IMR-90 (cell line): Measurements from ENCODE around the gene SLC16A1. TPM values are rescaled to one million over a fixed set of nuclear protein-coding genes. Genes with fewer than 3 reads are reported as not detected.

Source experiments
- ATAC-seq: fragments of 200-7000 bp; cut with Tn5 transposase; 2 replicates; pipeline ENCODE4 v1.9.1; 2020; ENCODE audit warnings: low read depth, mild to moderate bottlenecking, moderate library complexity
- BruUV-seq: library from RNA; stranded (reverse); fragments of 400-500 nt; replicated peaks from 2 replicates; lab custom pipeline; 2021; lab: Mats Ljungman, UMichigan
- CTCF ChIA-PET: fragments of 300-600 bp; formaldehyde crosslinking; extraction: SDS; loops from one replicate; lab custom pipeline; 2021; ENCODE audit warnings: antibody characterized with exemption; lab: Yijun Ruan, JAX
- POLR2A ChIA-PET: fragments of 300-600 bp; sonication (Branson Sonifier 250); formaldehyde crosslinking; loops from one replicate; lab custom pipeline; 2022; ENCODE audit warnings: antibody characterized with exemption; ENCODE audit not compliant: unreplicated experiment; lab: Charles Lee
- DNase-seq: peaks from one replicate; pipeline ENCODE4 v3.0.0; 2013
- H2AFZ ChIP-seq: replicated peaks from 2 replicates; pipeline ENCODE3; 2013; ENCODE audit warnings: low read length, mild to moderate bottlenecking; ENCODE audit not compliant: poor library complexity
- H2AK5ac ChIP-seq: 2 replicates; pipeline ENCODE4 v1.6.1; 2013; ENCODE audit warnings: low read depth, low read length, inconsistent platforms
- H2AK9ac ChIP-seq: replicated peaks from 2 replicates; pipeline ENCODE3; 2013; ENCODE audit warnings: mild to moderate bottlenecking, low read depth, low read length, moderate library complexity; ENCODE audit not compliant: poor library complexity
- H2BK120ac ChIP-seq: 2 replicates; pipeline ENCODE4 v1.6.1; 2013; ENCODE audit warnings: low read depth, low read length, inconsistent platforms
- H2BK15ac ChIP-seq: 3 replicates; pipeline ENCODE4 v1.6.1; 2013; ENCODE audit warnings: low read depth, low read length, inconsistent platforms
- H2BK20ac ChIP-seq: 2 replicates; pipeline ENCODE4 v1.6.1; 2013; ENCODE audit warnings: low read depth, mild to moderate bottlenecking, inconsistent platforms, low read length, moderate library complexity
- H2BK5ac ChIP-seq: 2 replicates; pipeline ENCODE4 v1.6.1; 2013; ENCODE audit warnings: mild to moderate bottlenecking, low read depth, low read length, inconsistent platforms; ENCODE audit not compliant: poor library complexity, severe bottlenecking
- H3K14ac ChIP-seq: replicated peaks from 2 replicates; pipeline ENCODE4 v1.6.1; 2013; ENCODE audit warnings: low read depth, low read length, inconsistent platforms
- H3K18ac ChIP-seq: 2 replicates; pipeline ENCODE4 v1.6.1; 2013; ENCODE audit warnings: low read depth, low read length, control low read depth
- H3K23ac ChIP-seq: 2 replicates; pipeline ENCODE4 v1.6.1; 2013; ENCODE audit warnings: low read depth, low read length, inconsistent platforms
- H3K27ac ChIP-seq: 2 replicates; pipeline ENCODE4 v1.5.1; 2013; ENCODE audit warnings: mild to moderate bottlenecking, control low read depth, low read length; ENCODE audit not compliant: insufficient read depth
- H3K27me3 ChIP-seq: 2 replicates; pipeline ENCODE4 v1.6.1; 2013; ENCODE audit warnings: low read length; ENCODE audit not compliant: control insufficient read depth, insufficient read depth
- H3K36me3 ChIP-seq: 2 replicates; pipeline ENCODE4 v1.6.1; 2013; ENCODE audit warnings: low read length, mixed read lengths; ENCODE audit not compliant: control insufficient read depth, insufficient read depth
- H3K4ac ChIP-seq: 2 replicates; pipeline ENCODE4 v1.6.1; 2013; ENCODE audit warnings: low read depth, low read length, inconsistent platforms
- H3K4me1 ChIP-seq: 2 replicates; pipeline ENCODE4 v1.6.1; 2013; ENCODE audit warnings: low read length, mixed read lengths; ENCODE audit not compliant: control insufficient read depth, insufficient read depth
- H3K4me2 ChIP-seq: 2 replicates; pipeline ENCODE4 v1.6.1; 2013; ENCODE audit warnings: low read depth, mild to moderate bottlenecking, control low read depth, low read length, moderate library complexity
- H3K4me3 ChIP-seq: 2 replicates; pipeline ENCODE4 v1.5.1; 2013; ENCODE audit warnings: low read depth, mild to moderate bottlenecking, control low read depth, low read length, moderate library complexity; ENCODE audit not compliant: insufficient read depth
- H3K56ac ChIP-seq: 2 replicates; pipeline ENCODE4 v1.6.1; 2013; ENCODE audit warnings: low read length, inconsistent platforms; ENCODE audit not compliant: insufficient read depth; ENCODE audit errors: extremely low read depth
- H3K79me1 ChIP-seq, 2 experiments: 2 replicates each; pipeline ENCODE4 v1.6.1; 2013; ENCODE audit warnings: low read length in 2 of 2, inconsistent platforms in 1 of 2, low read depth in 1 of 2
- H3K9ac ChIP-seq: 2 replicates; pipeline ENCODE4 v1.6.1; 2013; ENCODE audit warnings: low read depth, low read length, control low read depth
- H3K9me1 ChIP-seq: 2 replicates; pipeline ENCODE4 v1.6.1; 2013; ENCODE audit warnings: low read length, inconsistent platforms; ENCODE audit not compliant: insufficient read depth
- H3K9me3 ChIP-seq: 2 replicates; pipeline ENCODE4 v1.6.1; 2013; ENCODE audit warnings: low read length; ENCODE audit not compliant: control insufficient read depth, insufficient read depth
- H4K20me1 ChIP-seq: 2 replicates; pipeline ENCODE4 v1.6.1; 2013; ENCODE audit warnings: low read length, inconsistent platforms; ENCODE audit not compliant: insufficient read depth
- H4K5ac ChIP-seq: 2 replicates; pipeline ENCODE4 v1.6.1; 2013; ENCODE audit warnings: mild to moderate bottlenecking, low read depth, low read length, control low read depth
- H4K8ac ChIP-seq, 2 experiments: 2 replicates each; pipeline ENCODE4 v1.6.1; 2013; ENCODE audit warnings: low read depth in 2 of 2, low read length in 2 of 2, control low read depth in 1 of 2, inconsistent platforms in 1 of 2
- H4K91ac ChIP-seq: 2 replicates; pipeline ENCODE4 v1.6.1; 2013; ENCODE audit warnings: low read depth, low read length, inconsistent platforms; ENCODE audit not compliant: insufficient read depth
- CEBPB ChIP-seq: IDR thresholded peaks from 2 replicates; pipeline ENCODE4 v1.6.1; 2012; ENCODE audit warnings: low read depth, low read length, improper control_type of control experiment
- CHD1 ChIP-seq: IDR thresholded peaks from 2 replicates; pipeline ENCODE4 v1.6.1; 2012; ENCODE audit warnings: low read depth, low read length, improper control_type of control experiment
- WGBS, 2 experiments: methylation state at CpG; one replicate each; pipeline versions ENCODE4 v1.1.5 to v1.1.7; 2013; ENCODE audit warnings: missing lambda C conversion rate in 2 of 2; ENCODE audit not compliant: insufficient read length in 1 of 2; ENCODE audit errors: extremely low coverage in 2 of 2; 5-methylcytosine and 5-hydroxymethylcytosine counted together
- dilution Hi-C: fragments of 300-500 bp; cut with HindIII; formaldehyde crosslinking; loops from one replicate; pipeline ENCODE4 v1.14.3; 2018; ENCODE audit warnings: low sequenced_read_pairs; ENCODE audit not compliant: unreplicated experiment
- in situ Hi-C: fragments of 300-500 bp; cut with MboI; formaldehyde crosslinking; loops from 3 replicates; pipeline ENCODE4 v1.14.3; 2019; ENCODE audit warnings: low sequenced_read_pairs, inconsistent platforms, mixed read lengths
- intact Hi-C: fragments of 100-400 bp; cut with micrococcal nuclease; formaldehyde crosslinking; loops from 2 replicates; pipeline ENCODE4 v1.10.0; 2022
- polyA plus RNA-seq, 3 experiments: library from polyadenylated mRNA; depleted of rRNA; stranded (reverse); fragments of >200 nt; gene quantifications; 2 replicates each; pipeline ENCODE4 v1.2.3, GENCODE V29; 2012; ENCODE audit warnings: low replicate concordance in 1 of 3
- total RNA-seq: library from RNA; depleted of rRNA; stranded (reverse); fragments of >200 nt; gene quantifications from 2 replicates; pipeline ENCODE4 v1.2.3, GENCODE V29; 2012

Gene SLC16A1
- total and polyA plus RNA-seq, 2 of the 4 experiments (the other 2 are of a cell fraction), result 32.9 to 156 TPM

GRCh38 chr1:112998592-112999235, 42.7 kb upstream of the SLC16A1 start:
- 73% methylated on average over 4 of the region's 7 CpGs; no CpG with 5 or more reads in 1 of the 2 experiments for WGBS, 2 experiments
- TF ChIP-seq CHD1 (no peak), CEBPB (peak; percentile 46; the same call in 1 of the 2 replicates)
- dilution Hi-C loops (no loop called here), intact Hi-C loops (no loop called here), in situ Hi-C loops (loop anchor here (10.0 kb wide), 1 partner anchor 64 kb away; no protein-coding TSS in a partner anchor)
- Histone ChIP-seq H3K9me3 (no peaks in the 10 kb centered on the region), H2BK120ac (no peak overlapping the region), H3K9ac (no peak overlapping the region), H3K79me1 (peaks cover 0 to 4% of the 10 kb centered on the region in 2 experiments; a peak in 1 of 4 replicates), H2AK5ac (no peak overlapping the region), H3K4me1 (peaks cover 2% of the 10 kb centered on the region; the same call in 1 of the 2 replicates), H3K9me1 (peaks cover 5% of the 10 kb centered on the region; the same call in 1 of the 2 replicates), H3K36me3 (peaks cover 1% of the 10 kb centered on the region; the same call in 1 of the 2 replicates), H2BK20ac (no peak overlapping the region), H3K18ac (no peak overlapping the region), H3K4ac (no peak overlapping the region), H3K27me3 (no peaks in the 10 kb centered on the region), H4K8ac (no peak overlapping the region), H2BK5ac (no peak overlapping the region), H2AK9ac (no peak overlapping the region), H3K27ac (no peak overlapping the region), H3K23ac (no peak overlapping the region), H3K4me3 (no peak overlapping the region), H4K20me1 (peaks cover 4% of the 10 kb centered on the region; the same call in 1 of the 2 replicates), H2BK15ac (no peak overlapping the region), H4K5ac (no peak overlapping the region), H3K4me2 (no peak overlapping the region), H3K14ac (no peak overlapping the region), H3K56ac (no peak overlapping the region), H2AFZ (no peak overlapping the region), H4K91ac (no peak overlapping the region)
- DNase-seq, result peak; percentile 71
- peak; percentile 73 for ATAC-seq
- no TSS peak for BruUV-seq
- CTCF ChIA-PET, result no interaction called here
- POLR2A ChIA-PET, result no interaction called here
